ENCODE results near the gene VRK2. TPM values are rescaled to one million over a fixed set of nuclear protein-coding genes. Genes with fewer than 3 reads are reported as not detected.

The VRK2 gene
- polyA plus RNA-seq, 3 donors, result 13.5 to 31.6 (median 21.4) TPM

- no peaks in the 10 kb centered on the region for H3K79me2 ChIP-seq (ENCODE audit: insufficient read depth, low read length)
- H3K27ac ChIP-seq (ENCODE audit: low read depth in 1 of 2, low read length in 2 of 2), result no peak overlapping the region
- no peak overlapping the region for H3K4me2 ChIP-seq (replicated peaks; ENCODE audit: extremely low read depth, low read length, poor library complexity, severe bottlenecking)
- no peak for DNase-seq
- Mint-ChIP-seq H3K4me3 (no peak overlapping the region), H3K27me3 (ENCODE audit: low read depth in 3 of 3) (peaks cover 0 to 2% (median 0%) of the 10 kb centered on the region in 3 donors), H3K27ac (no peak overlapping the region), H3K4me1 (peaks cover 20% of the 10 kb centered on the region), H3K36me3 (no peaks in the 10 kb centered on the region), H3K9me3 (peaks cover 0 to under 1% (median 0%) of the 10 kb centered on the region in 7 donors)
- no peak overlapping the region for H3K4me3 ChIP-seq (replicated peaks in 1 of 3; ENCODE audit: low read depth in 2 of 3, low read length in 3 of 3)
- H3K27me3 ChIP-seq (ENCODE audit: control insufficient read depth in 2 of 2, insufficient read depth in 2 of 2, low read length in 2 of 2), result no peaks in the 10 kb centered on the region
- no peaks in the 10 kb centered on the region for H3K9me3 ChIP-seq (replicated peaks in 1 of 2; ENCODE audit: control insufficient read depth in 1 of 2, insufficient read depth in 1 of 2, low read length in 2 of 2)
- no peaks in the 10 kb centered on the region for H3K36me3 ChIP-seq (replicated peaks in 1 of 2; ENCODE audit: control insufficient read depth in 1 of 2, insufficient read depth in 2 of 2, low read length in 2 of 2)
- no peak for TF ChIP-seq CTCF (IDR thresholded peaks at IDR 0.05)
- peaks cover 14 to 16% of the 10 kb centered on the region in 2 donors for H3K4me1 ChIP-seq (ENCODE audit: control insufficient read depth in 1 of 2, insufficient read depth in 2 of 2, low read length in 2 of 2)
- H3K9ac ChIP-seq (ENCODE audit: insufficient read depth, low read length, poor library complexity, severe bottlenecking), result no peak overlapping the region
- intact Hi-C loops (cut with micrococcal nuclease), result no loop called here
- no peaks in the 10 kb centered on the region for H4K20me1 ChIP-seq (ENCODE audit: insufficient read depth, low read length)
- no peak overlapping the region for H2AFZ ChIP-seq (ENCODE audit: insufficient read depth, low read depth, low read length, poor library complexity, severe bottlenecking)
Observed at GRCh38 chr2:58033530-58033929, 13.1 kb upstream of the VRK2 start.

GRCh38 chr2:58035352-58035751, 11.3 kb upstream of the VRK2 start:
- no peak for TF ChIP-seq CTCF (IDR thresholded peaks at IDR 0.05)
- no peak overlapping the region for H3K27ac ChIP-seq (ENCODE audit: low read depth in 1 of 2, low read length in 2 of 2)
- Mint-ChIP-seq H3K4me3 (no peak overlapping the region), H3K27ac (no peak overlapping the region), H3K36me3 (no peaks in the 10 kb centered on the region), H3K9me3 (peaks cover 0 to 2% (median 0%) of the 10 kb centered on the region in 7 donors), H3K27me3 (ENCODE audit: low read depth in 3 of 3) (peaks cover 0 to 2% (median 0%) of the 10 kb centered on the region in 3 donors), H3K4me1 (peaks cover 30% of the 10 kb centered on the region)
- peaks cover 21 to 27% of the 10 kb centered on the region in 2 donors for H3K4me1 ChIP-seq (ENCODE audit: control insufficient read depth in 1 of 2, insufficient read depth in 2 of 2, low read length in 2 of 2)
- H3K4me2 ChIP-seq (replicated peaks; ENCODE audit: extremely low read depth, low read length, poor library complexity, severe bottlenecking), result no peak overlapping the region
- H3K9ac ChIP-seq (ENCODE audit: insufficient read depth, low read length, poor library complexity, severe bottlenecking), result no peak overlapping the region
- H3K36me3 ChIP-seq (replicated peaks in 1 of 2; ENCODE audit: control insufficient read depth in 1 of 2, insufficient read depth in 2 of 2, low read length in 2 of 2), result no peaks in the 10 kb centered on the region
- no CpG with 5 or more reads among the region's 3 CpGs for WGBS (ENCODE audit: insufficient coverage)
- no peak overlapping the region for H2AFZ ChIP-seq (ENCODE audit: insufficient read depth, low read depth, low read length, poor library complexity, severe bottlenecking)
- DNase-seq, result no peak
- no peaks in the 10 kb centered on the region for H3K79me2 ChIP-seq (ENCODE audit: insufficient read depth, low read length)
- no peaks in the 10 kb centered on the region for H4K20me1 ChIP-seq (ENCODE audit: insufficient read depth, low read length)
- no peaks in the 10 kb centered on the region for H3K9me3 ChIP-seq (replicated peaks in 1 of 2; ENCODE audit: control insufficient read depth in 1 of 2, insufficient read depth in 1 of 2, low read length in 2 of 2)
- H3K4me3 ChIP-seq (replicated peaks in 1 of 3; ENCODE audit: low read depth in 2 of 3, low read length in 3 of 3), result no peak overlapping the region
- H3K27me3 ChIP-seq (ENCODE audit: control insufficient read depth in 2 of 2, insufficient read depth in 2 of 2, low read length in 2 of 2), result no peaks in the 10 kb centered on the region
- intact Hi-C loops (cut with micrococcal nuclease), result no loop called here

Measured in CD14-positive monocyte (primary cell).